ENCODE measurements around the gene BPIFB2. TPM values are rescaled to one million over a fixed set of nuclear protein-coding genes. Genes with fewer than 3 reads are reported as not detected.
"Not testable (repeated sequence)": the region's sequence is repeated elsewhere in the genome, so short reads cannot be mapped to it uniquely, and the experiment has no call there.

The BPIFB2 gene
- total RNA-seq, 1 experiment from 2014 or later, result not detected

DNA sequence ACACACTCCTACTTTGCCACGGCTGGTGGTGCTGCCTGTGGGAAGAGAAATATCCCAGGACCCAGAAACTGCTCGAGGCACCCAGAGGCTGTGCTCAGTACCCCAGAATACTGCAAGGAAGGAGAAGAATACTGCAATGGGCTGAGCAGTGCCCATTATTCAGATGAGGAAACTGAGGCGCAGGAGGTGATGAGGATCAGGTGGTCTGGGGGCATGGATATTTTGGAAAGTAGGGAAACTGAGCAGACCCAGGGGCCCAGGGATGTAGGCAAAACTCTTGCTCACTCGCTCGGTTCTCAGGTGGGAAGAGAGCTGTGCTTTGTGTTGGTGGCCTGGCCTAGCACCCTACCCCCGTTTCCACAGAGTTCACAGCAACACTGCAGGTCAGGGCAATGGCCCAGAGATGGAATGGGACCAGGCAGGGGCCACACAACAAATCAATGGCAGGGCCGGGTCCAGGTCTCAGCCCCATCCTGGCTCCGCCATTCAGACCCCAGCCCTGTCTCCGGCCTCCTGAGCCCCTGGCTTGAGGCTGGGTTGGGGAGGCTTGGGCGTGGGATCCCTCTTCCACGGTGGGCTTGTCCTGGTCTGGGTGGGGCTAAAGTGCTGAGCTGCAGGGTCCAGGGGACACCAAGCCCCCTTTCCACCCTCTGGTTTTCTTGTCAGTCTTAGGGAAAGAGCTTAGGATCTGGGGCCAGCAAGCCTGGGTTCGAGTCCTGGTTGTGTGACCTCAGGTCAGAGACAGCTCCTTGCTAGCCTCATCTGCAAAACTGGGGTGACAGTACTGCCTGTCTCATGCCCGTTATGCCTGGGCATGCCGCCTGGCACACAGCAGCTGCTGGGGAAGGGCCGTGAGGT lies 37.2 kb upstream of the BPIFB2 start:
- no peak for DNase-seq (ENCODE audit: extremely low read depth, low read depth)

DNA sequence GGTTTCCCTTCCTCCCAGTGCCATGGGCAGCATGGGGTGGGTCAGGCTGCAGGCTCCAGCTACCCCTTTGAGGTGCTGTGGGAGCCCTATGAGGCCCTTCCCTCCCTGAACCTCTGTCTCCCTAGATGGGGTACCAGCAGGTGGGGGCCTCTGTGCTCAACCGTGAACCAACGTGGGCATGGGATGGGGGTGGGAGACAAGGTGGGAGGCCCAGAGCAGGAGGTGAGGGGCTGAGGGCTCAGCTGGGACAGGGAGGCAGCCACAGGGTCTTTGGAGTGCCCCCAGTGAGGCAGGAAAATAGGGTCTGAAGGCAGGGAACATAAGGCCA lies 36.6 kb upstream of the BPIFB2 start:
- no peak for DNase-seq (ENCODE audit: extremely low read depth, low read depth)

DNA sequence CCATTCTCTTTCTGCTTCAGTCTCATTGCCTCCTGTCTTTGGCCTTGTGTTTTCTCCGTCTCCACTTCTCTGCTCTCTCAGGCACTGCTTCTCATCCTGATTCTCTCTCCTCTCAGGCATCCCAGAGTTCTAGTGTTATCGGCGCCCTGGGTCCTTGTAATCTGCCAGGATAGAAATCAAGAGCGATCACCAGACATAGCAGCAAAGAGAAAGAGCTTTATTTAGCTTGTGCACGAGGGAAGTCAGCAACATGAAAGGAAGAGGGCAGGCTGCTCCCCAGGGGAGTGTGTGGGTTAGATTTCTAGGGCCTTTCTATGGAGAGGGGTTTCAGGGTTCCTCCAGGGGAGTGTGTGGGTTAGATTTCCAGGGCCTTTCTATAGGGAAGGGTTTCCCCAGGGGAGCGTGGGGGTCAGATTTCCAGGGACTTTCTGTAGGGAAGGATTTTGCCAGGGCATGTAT lies 35.8 kb upstream of the BPIFB2 start:
- no peak for DNase-seq (ENCODE audit: extremely low read depth, low read depth)

DNA sequence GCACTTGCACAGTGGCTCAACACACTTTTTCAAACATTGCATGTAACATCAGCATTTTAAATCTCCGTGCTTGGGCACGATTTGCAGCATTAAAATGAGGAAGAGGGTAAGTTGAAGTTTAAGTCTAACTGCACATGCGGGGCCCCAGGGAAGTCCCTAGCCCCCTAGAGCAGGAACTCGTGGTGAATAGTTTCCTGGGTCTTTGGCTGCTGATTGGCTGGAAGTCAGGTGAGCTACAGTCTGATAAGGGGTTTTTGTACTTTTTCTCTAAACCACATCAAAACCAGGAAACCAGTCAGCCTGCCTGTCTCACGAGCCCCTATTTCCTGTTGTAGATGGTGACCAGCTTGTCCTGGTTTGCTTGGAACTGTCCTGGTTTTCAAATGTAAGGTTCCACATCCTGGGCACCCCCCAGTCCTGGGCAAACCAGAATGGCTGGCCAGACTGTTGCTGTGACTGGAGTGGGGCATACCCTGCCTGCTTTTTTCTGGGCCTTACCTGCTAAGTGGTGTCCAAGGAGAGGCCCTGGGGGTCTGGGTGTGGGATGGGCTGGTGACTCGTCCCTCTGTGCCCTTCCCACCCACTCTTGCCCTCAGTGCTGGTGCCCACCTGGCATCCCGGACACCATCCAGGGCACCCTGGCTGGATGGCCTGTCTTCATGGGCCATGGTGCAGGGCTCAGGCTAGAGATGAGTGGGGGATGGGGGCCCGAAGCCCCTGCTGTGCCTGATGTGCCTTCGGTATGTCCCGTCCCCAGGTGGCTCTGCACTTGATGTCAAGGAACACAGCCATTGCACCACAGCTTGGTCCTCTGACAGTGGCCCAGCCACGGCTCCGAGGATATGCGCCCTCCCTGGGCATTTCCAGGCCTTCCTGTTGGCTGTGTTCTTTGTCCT lies 35.1 kb upstream of the BPIFB2 start:
- no peak for DNase-seq (ENCODE audit: extremely low read depth, low read depth)

DNA sequence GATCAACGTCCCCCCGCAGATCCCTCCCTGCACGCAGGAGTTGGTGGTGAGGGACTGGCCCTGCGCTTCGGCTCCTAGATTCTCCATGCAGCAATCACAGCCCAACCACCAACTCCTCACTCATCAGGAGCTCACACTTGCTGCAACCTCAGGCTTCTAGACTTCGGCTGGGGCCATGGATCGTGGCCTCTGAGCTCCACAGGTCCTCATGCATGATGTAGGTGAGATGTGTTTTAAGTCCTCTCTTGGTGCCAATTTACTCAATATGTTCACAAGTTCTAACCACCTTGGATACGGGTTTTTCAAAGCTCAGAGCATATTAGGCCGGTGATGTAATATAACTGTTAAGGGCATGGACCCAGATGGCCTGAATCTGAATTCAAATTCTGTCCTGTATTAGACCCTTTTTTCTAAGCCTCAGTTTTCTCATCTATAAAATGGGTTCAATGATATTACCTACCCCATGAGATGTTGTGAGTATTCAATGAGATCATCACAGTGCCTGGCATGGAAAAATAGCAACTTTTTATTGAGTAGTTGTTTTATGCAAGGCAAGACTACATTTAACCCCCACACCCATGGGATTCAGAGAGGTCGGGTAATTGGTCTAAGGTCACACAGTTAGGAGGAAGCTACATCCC lies 34.3 kb upstream of the BPIFB2 start:
- DNase-seq (ENCODE audit: extremely low read depth, low read depth), result no peak

DNA sequence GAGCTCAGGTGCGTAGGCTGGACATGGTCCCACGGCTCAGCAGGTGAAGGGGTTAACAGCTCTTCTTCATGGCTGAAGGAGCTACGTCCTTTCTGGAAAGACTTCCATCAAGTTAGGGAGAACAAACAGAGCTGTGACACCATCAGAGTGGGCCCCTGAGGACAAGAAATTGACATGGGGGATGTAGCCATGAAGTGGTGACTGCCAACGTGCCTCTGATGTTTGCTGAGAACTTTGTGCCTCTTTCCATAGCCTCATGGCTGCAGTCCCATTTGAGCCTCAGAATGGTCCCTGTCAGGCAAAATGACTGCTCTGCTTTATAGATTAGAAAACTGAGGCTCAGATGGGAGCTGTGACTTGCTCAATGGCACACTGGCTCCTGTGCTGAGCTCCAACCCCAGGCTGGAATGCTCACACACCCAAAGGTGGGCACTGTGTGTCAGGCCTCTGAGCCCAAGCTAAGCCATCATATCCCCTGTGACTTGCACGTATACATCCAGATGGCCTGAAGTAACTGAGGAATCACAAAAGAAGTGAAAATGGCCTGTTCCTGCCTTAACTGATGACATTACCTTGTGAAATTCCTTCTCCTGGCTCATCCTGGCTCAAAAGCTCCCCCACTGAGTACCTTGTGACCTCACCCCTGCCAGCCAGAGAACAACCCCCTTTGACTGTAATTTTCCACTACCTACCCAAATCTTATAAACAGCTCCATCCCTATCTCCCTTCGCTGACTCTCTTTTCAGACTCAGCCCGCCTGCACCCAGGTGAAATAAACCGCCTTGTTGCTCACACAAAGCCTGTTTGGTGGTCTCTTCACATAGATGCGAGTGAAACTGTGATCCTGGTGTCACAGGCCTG lies 33.1 kb upstream of the BPIFB2 start:
- DNase-seq (ENCODE audit: extremely low read depth, low read depth), result not testable (repeated sequence)

DNA sequence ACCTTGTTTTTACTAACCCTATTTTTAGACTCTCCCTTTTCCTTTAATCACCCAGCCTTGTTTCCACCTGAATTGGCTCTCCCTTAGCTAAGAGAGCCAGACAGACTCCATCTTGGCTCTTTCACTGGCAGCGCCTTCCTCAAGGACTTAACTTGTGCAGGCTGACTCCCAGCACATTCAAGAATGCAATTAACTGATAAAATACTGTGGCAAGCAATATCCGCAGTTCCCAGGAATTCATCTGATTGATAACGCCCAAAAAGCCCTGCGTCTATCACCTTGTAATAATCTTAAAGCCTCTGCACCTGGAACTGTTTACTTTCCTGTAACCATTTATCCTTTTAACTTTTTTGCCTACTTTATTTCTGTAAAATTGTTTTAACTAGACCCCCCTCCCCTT lies 32.4 kb upstream of the BPIFB2 start:
- not testable (repeated sequence) for DNase-seq (ENCODE audit: extremely low read depth, low read depth)

DNA sequence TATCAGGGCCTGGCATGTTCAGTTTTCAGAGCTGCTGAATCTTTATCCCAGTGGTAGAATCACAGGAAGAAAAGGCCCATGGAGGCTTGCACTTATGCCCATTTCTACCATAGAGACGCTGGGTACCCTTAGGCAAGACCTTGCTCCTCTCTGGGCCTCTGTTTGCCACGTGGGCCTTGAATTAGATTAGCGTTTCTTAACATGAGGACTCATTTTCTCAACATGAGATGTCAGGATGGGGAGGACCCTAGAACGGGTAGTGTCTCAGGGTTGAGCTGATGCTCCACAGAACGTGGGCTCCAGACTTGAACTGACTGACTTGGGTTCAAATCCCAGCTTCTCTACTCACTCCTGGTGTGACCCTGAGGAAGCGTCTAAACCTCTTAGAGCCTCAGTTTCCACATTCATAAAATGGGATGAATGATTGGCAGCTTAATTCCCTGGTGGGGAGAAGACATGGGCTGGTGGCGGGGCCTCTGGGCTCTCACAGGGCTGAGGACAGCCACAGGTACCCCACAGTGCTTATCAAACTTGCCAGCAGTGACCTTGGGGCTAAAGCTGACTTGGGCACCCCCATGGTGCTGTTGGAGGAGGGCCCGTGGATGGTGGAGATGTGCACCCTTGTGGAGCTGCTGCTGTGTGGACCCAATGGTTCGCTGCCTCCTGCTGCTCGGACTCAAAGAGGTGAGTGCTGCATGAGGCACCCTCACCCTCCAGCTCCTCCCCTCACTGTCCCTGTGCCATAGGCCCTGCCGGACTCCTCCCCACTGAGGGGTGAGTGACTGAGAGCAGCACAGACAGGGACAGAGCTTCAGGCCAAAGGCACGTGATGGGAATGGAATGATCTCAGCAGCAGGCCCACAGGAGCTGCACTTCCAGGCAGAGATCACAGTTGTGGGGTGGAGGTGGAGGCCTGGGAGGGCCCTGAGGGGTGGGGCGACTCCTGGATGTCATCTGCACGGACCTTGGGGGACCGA lies 31.5 kb upstream of the BPIFB2 start:
- no peak for DNase-seq (ENCODE audit: extremely low read depth, low read depth)

GRCh38 chr20:32976746-32977145 lies 30.8 kb upstream of the BPIFB2 start:
- DNase-seq (ENCODE audit: extremely low read depth, low read depth), result no peak

GRCh38 chr20:32977281-32978008 lies 30.1 kb upstream of the BPIFB2 start:
- DNase-seq (ENCODE audit: extremely low read depth, low read depth), result no peak

GRCh38 chr20:32978009-32978335 lies 29.5 kb upstream of the BPIFB2 start:
- DNase-seq (ENCODE audit: extremely low read depth, low read depth), result no peak

DNA sequence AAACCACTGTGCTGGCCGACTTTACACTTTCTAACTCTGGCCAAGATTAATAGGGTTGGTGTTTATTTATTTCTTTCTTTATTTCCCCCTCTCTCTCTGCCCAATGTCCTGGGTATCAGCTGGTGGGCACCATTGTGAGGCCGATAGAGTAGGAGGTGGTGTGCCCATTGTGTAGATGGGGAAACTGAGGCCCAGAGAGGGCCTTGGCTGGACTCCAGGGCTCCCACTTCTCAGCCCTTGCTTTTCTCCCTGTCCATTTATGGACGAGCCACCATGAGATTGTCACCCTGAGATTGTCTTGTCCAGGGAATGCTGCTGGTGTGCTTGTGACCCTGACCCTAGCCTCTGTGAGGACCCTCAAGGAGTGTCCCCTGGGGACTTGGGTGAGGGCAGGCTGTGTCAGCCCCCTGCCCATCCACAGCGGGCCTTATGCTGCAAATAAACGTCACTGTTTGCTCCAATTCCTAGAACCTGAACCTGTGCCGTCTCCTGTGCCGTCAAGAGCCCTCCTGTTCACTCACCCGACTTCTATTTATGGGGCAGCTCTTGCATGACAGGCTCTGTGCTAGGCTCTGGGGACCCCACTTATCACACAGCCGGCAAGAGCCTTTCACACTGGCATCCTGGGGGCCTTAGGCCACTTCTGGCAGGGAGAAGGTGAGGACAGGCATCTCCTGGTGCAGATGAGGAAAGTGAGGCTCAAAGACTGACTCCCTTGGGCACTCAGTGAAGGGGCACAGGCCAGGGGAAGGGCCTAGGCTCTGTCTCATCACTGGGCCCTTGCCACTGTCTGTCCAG lies 28.1 kb upstream of the BPIFB2 start:
- DNase-seq (ENCODE audit: extremely low read depth, low read depth), result no peak

DNA sequence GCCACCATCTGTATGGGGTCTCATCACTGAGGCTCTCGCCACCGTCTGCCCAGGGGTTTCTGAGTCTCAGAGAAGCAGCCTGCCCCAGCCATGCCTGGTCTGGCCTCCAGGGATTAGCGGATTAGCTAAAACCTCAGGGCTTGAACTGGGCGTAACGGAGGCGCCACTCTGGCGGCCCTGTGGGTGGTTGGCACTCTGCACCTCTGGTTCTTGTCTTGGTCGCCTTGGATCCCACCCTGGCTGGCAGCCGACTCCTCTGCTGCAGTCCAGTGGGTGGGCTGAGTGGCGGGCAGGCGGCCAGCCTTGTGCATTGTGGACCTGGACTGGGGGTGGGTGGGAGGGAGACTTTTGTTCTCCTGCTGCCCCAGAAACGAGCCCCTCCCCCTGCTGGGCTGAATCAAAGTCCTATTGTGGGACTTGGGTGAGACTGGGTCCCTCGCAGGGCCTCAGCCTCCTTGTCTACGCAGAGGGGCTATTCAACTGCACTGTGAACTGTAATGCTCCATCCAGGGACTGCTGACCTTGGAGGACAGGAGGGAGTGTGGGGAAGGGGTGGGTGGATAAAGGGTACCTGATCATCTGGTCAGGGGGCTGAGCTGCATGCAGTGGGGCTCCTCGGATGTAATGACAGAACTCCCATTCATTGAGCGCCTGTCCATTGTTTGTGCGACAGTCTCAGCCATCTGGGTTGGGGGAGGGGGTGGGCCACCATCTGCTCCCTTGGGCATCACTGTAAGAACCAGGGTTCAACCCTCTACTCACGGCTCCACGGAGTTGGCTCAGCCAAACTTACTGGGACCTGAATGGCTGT lies 27.2 kb upstream of the BPIFB2 start:
- no peak for DNase-seq (ENCODE audit: extremely low read depth, low read depth)

- DNase-seq (ENCODE audit: extremely low read depth, low read depth), result no peak
Measured at GRCh38 chr20:32980990-32981389, 26.5 kb upstream of the BPIFB2 start.

DNA sequence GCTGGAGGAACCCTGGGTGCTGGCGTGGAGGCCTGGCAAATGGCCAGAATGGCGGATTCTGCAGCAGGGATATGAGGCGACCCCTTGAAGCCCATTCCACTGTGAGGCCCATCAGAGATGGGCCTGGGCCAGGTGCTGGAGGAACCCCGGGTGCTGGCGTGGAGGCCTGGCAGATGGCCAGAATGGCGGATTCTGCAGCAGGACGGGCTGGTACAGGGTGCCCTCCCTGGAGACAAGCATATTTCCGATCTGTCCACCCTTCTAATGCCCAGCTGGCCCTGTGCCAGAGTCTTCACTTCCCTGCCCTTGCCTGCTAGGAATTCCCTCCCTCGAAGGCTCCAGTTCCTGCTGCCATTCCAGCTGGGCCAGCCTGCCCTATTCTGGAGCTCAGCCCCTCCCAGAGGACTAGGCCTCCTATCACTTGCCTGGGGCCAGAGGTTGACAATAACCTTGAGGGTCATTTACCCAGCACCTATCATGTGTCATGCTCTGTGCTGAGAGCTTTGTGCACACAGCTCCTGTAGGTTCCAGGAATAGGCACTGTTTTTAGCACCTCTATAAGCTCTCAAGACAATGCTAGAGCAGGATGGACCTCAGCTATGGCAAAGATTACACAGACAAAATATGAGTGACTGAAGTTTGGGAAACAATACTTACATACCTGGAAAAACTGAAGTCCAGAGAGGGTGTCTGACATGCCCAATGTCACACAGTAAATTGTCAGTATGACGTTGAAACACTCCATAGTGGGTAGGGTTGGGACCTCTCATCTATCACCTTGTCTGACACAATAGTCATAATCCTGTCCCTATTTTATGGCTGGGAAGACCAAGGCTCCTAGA lies 24.7 kb upstream of the BPIFB2 start:
- DNase-seq (ENCODE audit: extremely low read depth, low read depth), result no peak
